ENCODE results near the gene RPL29. TPM values are rescaled to one million over a fixed set of nuclear protein-coding genes. Genes with fewer than 3 reads are reported as not detected.
"Not testable (repeated sequence)": the region's sequence is repeated elsewhere in the genome, so short reads cannot be mapped to it uniquely, and the experiment has no call there.

Gene RPL29
- total and polyA plus RNA-seq, 4 donors, result 617 to 2,218 (median 1,156) TPM

DNA sequence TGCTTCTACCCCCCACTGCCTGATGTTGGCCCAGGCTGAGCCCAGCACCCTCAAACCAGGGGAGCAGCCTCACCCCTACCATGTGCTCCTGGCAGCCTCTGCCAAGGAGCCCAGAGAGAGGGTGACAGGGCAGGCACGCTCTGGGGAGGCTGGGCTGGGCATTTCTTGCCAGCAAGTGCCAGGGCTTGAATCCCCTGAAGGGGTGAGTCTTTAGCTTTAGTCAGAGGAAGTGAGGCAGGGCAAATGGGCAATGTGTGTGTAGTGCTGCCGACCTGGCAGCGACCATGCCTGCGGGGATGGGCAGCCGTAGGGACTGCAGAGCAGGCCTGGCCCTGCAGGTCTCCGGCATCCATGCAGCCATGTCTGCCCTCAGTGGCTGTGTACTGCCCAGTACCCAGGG is 42.5 kb upstream of the RPL29 start:
- Histone ChIP-seq H3K36me3 (ENCODE audit: control insufficient read depth in 1 of 2, insufficient read depth in 2 of 2, low read length in 1 of 2) (no peaks in the 10 kb centered on the region), H3K4me3 (ENCODE audit: low read length in 2 of 2) (no peak overlapping the region), H3K4me1 (ENCODE audit: control insufficient read depth in 1 of 2, insufficient read depth in 2 of 2, low read length in 2 of 2) (no peaks in the 10 kb centered on the region), H3K27me3 (ENCODE audit: control insufficient read depth in 1 of 2, insufficient read depth in 2 of 2, low read length in 1 of 2) (no peaks in the 10 kb centered on the region), H3K9me3 (ENCODE audit: control insufficient read depth, low read length) (no peaks in the 10 kb centered on the region), H3K27ac (ENCODE audit: low read depth in 1 of 2, low read length in 2 of 2) (no peak overlapping the region)
- intact Hi-C loops (cut with DNase I), result no loop called here
- WGBS, 2 donors, result 78 to 86% methylated on average over 6 of the region's 6 CpGs
- no peak for DNase-seq
- ATAC-seq (ENCODE audit: low FRiP score), result no peak

DNA sequence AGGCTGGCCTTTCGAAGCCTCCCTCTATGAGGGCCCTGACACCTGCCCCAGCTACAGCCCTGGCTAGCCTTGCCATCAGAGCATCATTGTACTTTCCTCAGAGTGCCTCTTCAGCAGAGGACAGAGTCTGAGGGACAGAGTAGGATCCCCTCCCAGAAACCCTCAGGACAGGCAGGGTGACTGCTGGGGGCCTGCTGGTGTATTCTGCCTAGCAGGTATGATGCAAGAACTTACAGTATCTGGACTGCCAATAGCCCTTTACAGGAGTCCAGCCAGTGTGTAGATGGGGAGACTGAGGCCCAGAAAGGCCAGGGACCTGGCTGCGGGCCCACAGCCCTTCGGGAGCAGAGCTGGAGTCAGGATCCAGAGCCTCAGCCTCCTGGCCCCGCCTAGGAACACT is 41.6 kb upstream of the RPL29 start:
- no peaks in the 10 kb centered on the region for H3K4me1 ChIP-seq (ENCODE audit: control insufficient read depth in 1 of 2, insufficient read depth in 2 of 2, low read length in 2 of 2)
- H3K36me3 ChIP-seq (ENCODE audit: control insufficient read depth in 1 of 2, insufficient read depth in 2 of 2, low read length in 1 of 2), result no peaks in the 10 kb centered on the region
- H3K9me3 ChIP-seq (ENCODE audit: control insufficient read depth, low read length), result no peaks in the 10 kb centered on the region
- no peak overlapping the region for H3K27ac ChIP-seq (ENCODE audit: low read depth in 1 of 2, low read length in 2 of 2)
- H3K27me3 ChIP-seq (ENCODE audit: control insufficient read depth in 1 of 2, insufficient read depth in 2 of 2, low read length in 1 of 2), result no peaks in the 10 kb centered on the region
- intact Hi-C loops (cut with DNase I), result no loop called here
- ATAC-seq (ENCODE audit: low FRiP score), result no peak
- 94% methylated on average over 4 of the region's 4 CpGs for WGBS, 2 donors
- no peak for DNase-seq
- H3K4me3 ChIP-seq (ENCODE audit: low read length in 2 of 2), result no peak overlapping the region

DNA sequence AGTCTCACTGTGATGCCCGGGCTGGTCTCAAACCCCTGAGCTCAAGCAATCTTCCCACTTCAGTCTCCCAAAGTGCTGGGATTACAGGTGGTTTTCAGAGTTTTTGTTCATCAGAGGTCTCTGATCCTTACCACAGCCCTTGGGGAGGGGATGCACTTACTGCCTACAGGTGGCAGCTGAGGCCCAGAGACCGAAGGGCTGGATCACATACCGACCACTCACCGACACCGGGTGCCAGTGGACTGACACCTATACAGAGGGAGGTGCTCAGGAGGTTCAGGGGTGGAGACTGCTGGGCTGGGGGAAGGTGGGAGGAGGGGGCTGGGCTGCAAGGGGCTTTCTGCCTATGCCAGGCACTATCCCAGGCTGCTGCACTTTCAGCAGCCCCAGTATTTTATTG is 41.1 kb upstream of the RPL29 start:
- Histone ChIP-seq H3K9me3 (ENCODE audit: control insufficient read depth, low read length) (no peaks in the 10 kb centered on the region), H3K4me1 (ENCODE audit: control insufficient read depth in 1 of 2, insufficient read depth in 2 of 2, low read length in 2 of 2) (no peaks in the 10 kb centered on the region), H3K36me3 (ENCODE audit: control insufficient read depth in 1 of 2, insufficient read depth in 2 of 2, low read length in 1 of 2) (no peaks in the 10 kb centered on the region), H3K4me3 (ENCODE audit: low read length in 2 of 2) (no peak overlapping the region), H3K27me3 (ENCODE audit: control insufficient read depth in 1 of 2, insufficient read depth in 2 of 2, low read length in 1 of 2) (no peaks in the 10 kb centered on the region), H3K27ac (ENCODE audit: low read depth in 1 of 2, low read length in 2 of 2) (no peak overlapping the region)
- DNase-seq (no peak), ATAC-seq (ENCODE audit: low FRiP score) (no peak)
- intact Hi-C loops (cut with DNase I), result no loop called here
- 69 to 74% methylated on average over 5 of the region's 5 CpGs for WGBS, 2 donors

DNA sequence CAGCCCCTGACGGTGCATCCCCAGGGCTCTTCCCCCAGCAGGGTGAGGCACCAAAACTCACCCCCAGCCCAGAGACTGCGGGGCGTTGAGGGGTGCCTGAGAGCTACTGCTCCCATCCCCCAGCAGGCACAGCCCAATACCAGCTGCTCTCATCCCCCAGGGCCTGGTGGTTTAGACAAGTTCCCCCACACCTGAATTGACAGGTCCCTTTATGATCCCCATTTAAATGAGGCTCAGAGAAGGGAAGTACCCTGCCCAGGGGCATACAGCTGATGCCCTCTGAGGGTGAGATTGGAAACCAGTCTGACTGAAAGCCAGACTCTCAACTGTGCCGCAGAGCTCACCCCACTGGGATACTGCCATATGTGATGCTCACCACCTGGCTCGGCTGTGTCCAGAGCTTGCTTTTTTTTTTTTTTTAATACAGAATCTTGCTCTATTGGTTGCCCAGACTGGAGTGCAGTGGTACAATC is 40.6 kb upstream of the RPL29 start:
- no peak for DNase-seq
- Histone ChIP-seq H3K4me1 (ENCODE audit: control insufficient read depth in 1 of 2, insufficient read depth in 2 of 2, low read length in 2 of 2) (no peaks in the 10 kb centered on the region), H3K36me3 (ENCODE audit: control insufficient read depth in 1 of 2, insufficient read depth in 2 of 2, low read length in 1 of 2) (no peaks in the 10 kb centered on the region), H3K27ac (ENCODE audit: low read depth in 1 of 2, low read length in 2 of 2) (no peak overlapping the region), H3K27me3 (ENCODE audit: control insufficient read depth in 1 of 2, insufficient read depth in 2 of 2, low read length in 1 of 2) (no peaks in the 10 kb centered on the region), H3K4me3 (ENCODE audit: low read length in 2 of 2) (no peak overlapping the region), H3K9me3 (ENCODE audit: control insufficient read depth, low read length) (no peaks in the 10 kb centered on the region)
- ATAC-seq (ENCODE audit: low FRiP score), result no peak
- 92 to 93% methylated on average over 5 of the region's 5 CpGs for WGBS, 2 donors
- intact Hi-C loops (cut with DNase I), result no loop called here

DNA sequence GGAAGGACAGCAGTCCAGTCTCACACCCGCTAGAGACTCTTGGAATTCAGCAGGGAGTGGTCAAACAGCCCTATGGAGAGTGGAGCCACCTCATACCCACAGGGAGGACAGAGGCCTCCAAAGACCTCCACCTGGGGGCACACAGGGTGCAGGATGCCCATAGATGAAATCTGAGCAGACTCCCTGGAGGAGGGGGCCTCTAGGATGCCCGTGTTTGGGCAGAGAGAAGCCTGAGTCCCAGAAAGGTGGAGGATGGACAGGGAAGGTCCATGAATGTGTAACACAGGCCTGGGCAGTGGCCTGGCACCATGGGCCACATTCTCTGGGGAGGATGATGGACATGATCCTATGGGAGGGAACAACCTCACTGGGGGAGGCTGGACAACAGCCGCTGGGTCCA is 39.0 kb upstream of the RPL29 start:
- Histone ChIP-seq H3K36me3 (ENCODE audit: control insufficient read depth in 1 of 2, insufficient read depth in 2 of 2, low read length in 1 of 2) (no peaks in the 10 kb centered on the region), H3K4me1 (ENCODE audit: control insufficient read depth in 1 of 2, insufficient read depth in 2 of 2, low read length in 2 of 2) (no peaks in the 10 kb centered on the region), H3K4me3 (ENCODE audit: low read length in 2 of 2) (no peak overlapping the region), H3K9me3 (ENCODE audit: control insufficient read depth, low read length) (no peaks in the 10 kb centered on the region), H3K27me3 (ENCODE audit: control insufficient read depth in 1 of 2, insufficient read depth in 2 of 2, low read length in 1 of 2) (no peaks in the 10 kb centered on the region), H3K27ac (ENCODE audit: low read depth in 1 of 2, low read length in 2 of 2) (no peak overlapping the region)
- intact Hi-C loops (cut with DNase I), result no loop called here
- WGBS, 2 donors, result 83 to 88% methylated on average over 3 of the region's 3 CpGs
- ATAC-seq (ENCODE audit: low FRiP score) (no peak), DNase-seq (no peak)

DNA sequence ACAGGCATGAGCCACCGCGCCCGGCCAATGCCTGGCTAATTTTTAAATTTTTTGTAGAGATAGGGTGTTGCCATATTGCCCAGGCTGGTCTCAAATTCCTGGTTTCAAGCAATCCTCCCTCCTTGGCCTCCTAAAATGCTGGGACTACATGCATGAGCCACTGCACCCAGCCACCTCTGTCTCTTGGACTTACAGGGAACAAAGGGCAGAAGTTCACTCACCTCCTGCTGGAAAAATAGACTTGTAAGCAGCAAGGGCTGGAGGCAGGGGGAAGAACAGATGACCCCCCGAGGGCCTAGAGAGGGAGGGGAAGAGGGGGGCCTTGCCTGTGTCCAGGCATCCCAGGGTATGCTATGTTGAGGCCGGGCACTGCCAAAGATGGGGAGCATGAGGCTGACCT is 38.5 kb upstream of the RPL29 start:
- Histone ChIP-seq H3K36me3 (ENCODE audit: control insufficient read depth in 1 of 2, insufficient read depth in 2 of 2, low read length in 1 of 2) (no peaks in the 10 kb centered on the region), H3K4me1 (ENCODE audit: control insufficient read depth in 1 of 2, insufficient read depth in 2 of 2, low read length in 2 of 2) (no peaks in the 10 kb centered on the region), H3K27me3 (ENCODE audit: control insufficient read depth in 1 of 2, insufficient read depth in 2 of 2, low read length in 1 of 2) (no peaks in the 10 kb centered on the region), H3K27ac (ENCODE audit: low read depth in 1 of 2, low read length in 2 of 2) (no peak overlapping the region), H3K9me3 (ENCODE audit: control insufficient read depth, low read length) (no peaks in the 10 kb centered on the region), H3K4me3 (ENCODE audit: low read length in 2 of 2) (no peak overlapping the region)
- ATAC-seq (ENCODE audit: low FRiP score), result no peak
- intact Hi-C loops (cut with DNase I), result no loop called here
- WGBS, 2 donors, result 93 to 97% methylated on average over 5 of the region's 5 CpGs
- DNase-seq, result no peak

DNA sequence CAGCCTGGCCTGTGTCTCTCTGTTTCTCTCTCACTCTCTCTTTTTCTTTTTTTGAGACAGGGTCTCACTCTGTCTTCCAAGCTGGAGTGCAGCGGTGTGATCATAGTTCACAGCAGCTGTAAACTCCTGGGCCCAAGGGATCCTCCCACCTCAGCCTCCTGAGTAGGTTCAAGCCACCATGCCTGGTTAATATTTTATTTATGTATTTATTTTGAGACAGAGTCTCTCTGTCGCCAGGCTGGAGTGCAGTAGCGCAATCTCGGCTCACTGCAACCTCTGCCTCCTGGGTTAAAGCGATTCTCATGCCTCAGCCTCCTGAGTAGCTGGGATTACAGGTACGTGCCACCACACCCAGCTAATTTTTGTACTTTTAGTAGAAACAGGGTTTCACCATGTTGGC is 38.1 kb upstream of the RPL29 start:
- intact Hi-C loops (cut with DNase I); H3K4me3 ChIP-seq (ENCODE audit: low read length in 2 of 2); H3K27me3 ChIP-seq (ENCODE audit: control insufficient read depth in 1 of 2, insufficient read depth in 2 of 2, low read length in 1 of 2); H3K36me3 ChIP-seq (ENCODE audit: control insufficient read depth in 1 of 2, insufficient read depth in 2 of 2, low read length in 1 of 2); ATAC-seq (ENCODE audit: low FRiP score); H3K4me1 ChIP-seq (ENCODE audit: control insufficient read depth in 1 of 2, insufficient read depth in 2 of 2, low read length in 2 of 2); H3K9me3 ChIP-seq (ENCODE audit: control insufficient read depth, low read length); H3K27ac ChIP-seq (ENCODE audit: low read depth in 1 of 2, low read length in 2 of 2); DNase-seq: not testable (repeated sequence)
- WGBS, 2 donors, result 93 to 97% methylated on average over 6 of the region's 6 CpGs

DNA sequence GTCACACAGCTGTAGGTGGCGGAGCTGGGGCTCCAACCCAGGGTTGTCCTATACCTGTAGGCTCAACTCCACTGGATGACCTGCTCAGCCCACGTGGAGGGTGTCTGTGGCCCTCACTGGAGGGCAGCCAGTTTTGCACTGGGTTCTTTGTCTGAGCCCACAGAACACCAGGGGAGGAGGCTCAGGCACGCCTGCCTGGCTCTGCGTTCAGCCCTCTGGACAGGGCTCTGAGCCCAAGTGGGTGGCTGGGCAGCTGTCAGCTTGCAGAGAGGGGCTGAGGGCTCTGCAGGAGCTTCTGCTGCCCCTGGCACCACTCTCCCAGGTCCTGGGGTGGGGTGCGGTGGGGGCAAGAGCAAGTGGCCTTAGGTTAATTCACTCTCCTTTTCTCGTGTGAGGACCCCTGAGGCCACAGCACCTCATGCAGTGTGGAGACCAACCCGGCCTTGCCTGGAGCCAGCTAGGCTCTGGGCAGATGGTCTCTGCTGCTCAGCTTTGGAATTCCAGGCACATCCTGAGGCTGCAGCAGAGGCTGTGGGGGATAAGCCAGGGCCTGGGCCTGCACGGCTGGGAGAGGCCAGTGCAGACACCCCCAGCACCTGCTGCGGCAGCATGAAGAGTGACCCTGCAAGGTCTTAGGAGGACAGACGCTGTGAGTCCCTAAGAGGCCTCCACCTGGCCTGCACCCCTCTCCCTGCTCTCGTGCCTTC is 37.2 kb upstream of the RPL29 start:
- 88% methylated on average over 11 of the region's 11 CpGs for WGBS, 2 donors
- intact Hi-C loops (cut with DNase I), result no loop called here
- H3K9me3 ChIP-seq (ENCODE audit: control insufficient read depth, low read length), result no peaks in the 10 kb centered on the region
- ATAC-seq (ENCODE audit: low FRiP score), result no peak
- no peaks in the 10 kb centered on the region for H3K27me3 ChIP-seq (ENCODE audit: control insufficient read depth in 1 of 2, insufficient read depth in 2 of 2, low read length in 1 of 2)
- no peak overlapping the region for H3K4me3 ChIP-seq (ENCODE audit: low read length in 2 of 2)
- no peaks in the 10 kb centered on the region for H3K36me3 ChIP-seq (ENCODE audit: control insufficient read depth in 1 of 2, insufficient read depth in 2 of 2, low read length in 1 of 2)
- H3K4me1 ChIP-seq (ENCODE audit: control insufficient read depth in 1 of 2, insufficient read depth in 2 of 2, low read length in 2 of 2), result no peaks in the 10 kb centered on the region
- no peak overlapping the region for H3K27ac ChIP-seq (ENCODE audit: low read depth in 1 of 2, low read length in 2 of 2)
- DNase-seq, result no peak

DNA sequence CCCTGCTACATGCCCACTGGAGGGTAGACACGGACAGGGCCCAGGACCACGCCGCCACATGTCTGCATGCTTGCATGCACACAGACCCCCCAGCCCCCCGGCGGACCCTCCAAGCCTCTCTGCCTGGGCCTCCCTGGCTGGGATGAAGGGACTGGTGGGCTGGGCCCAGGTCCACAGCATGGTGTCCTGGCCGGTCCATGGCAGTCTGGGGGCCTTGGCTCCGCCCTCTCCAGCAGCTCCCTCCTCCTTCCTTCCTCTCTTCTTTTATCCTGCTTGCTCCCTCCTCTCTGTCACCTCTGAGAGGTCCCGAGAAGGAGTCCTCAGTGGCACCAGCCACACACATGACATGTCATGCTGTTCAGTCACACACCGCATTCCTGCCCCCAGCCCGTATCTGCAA is 36.2 kb upstream of the RPL29 start:
- intact Hi-C loops (cut with DNase I), result no loop called here
- Histone ChIP-seq H3K36me3 (ENCODE audit: control insufficient read depth in 1 of 2, insufficient read depth in 2 of 2, low read length in 1 of 2) (no peaks in the 10 kb centered on the region), H3K27me3 (ENCODE audit: control insufficient read depth in 1 of 2, insufficient read depth in 2 of 2, low read length in 1 of 2) (no peaks in the 10 kb centered on the region), H3K4me1 (ENCODE audit: control insufficient read depth in 1 of 2, insufficient read depth in 2 of 2, low read length in 2 of 2) (no peaks in the 10 kb centered on the region), H3K9me3 (ENCODE audit: control insufficient read depth, low read length) (no peaks in the 10 kb centered on the region), H3K4me3 (ENCODE audit: low read length in 2 of 2) (no peak overlapping the region), H3K27ac (ENCODE audit: low read depth in 1 of 2, low read length in 2 of 2) (no peak overlapping the region)
- DNase-seq (no peak), ATAC-seq (ENCODE audit: low FRiP score) (no peak)
- WGBS, 2 donors, result 92 to 94% methylated on average over 8 to 10 of the region's 10 CpGs

Measured in aorta (tissue), 5 donors.